Mesenchymal stem cell (in vitro differentiated cells and primary cell): Measurements from ENCODE around the gene SLC25A38.
A peak's percentile ranks its signal among the peaks of the same experiment; 100 is the strongest.

Experiments
- DNase-seq: peaks from one replicate; pipeline ENCODE4 v3.0.0-alpha.2; 2013
- H2AFZ ChIP-seq: one replicate; pipeline ENCODE4 v1.6.1; 2013; ENCODE audit warnings: low read depth, mild to moderate bottlenecking, control low read depth, inconsistent platforms, low read length, moderate library complexity
- H2AK5ac ChIP-seq: 2 replicates; pipeline ENCODE4 v1.6.1; 2013; ENCODE audit warnings: low read length, moderate library complexity, mild to moderate bottlenecking, inconsistent platforms; ENCODE audit not compliant: severe bottlenecking
- H2BK120ac ChIP-seq: one replicate; pipeline ENCODE4 v1.6.1; 2013; ENCODE audit warnings: low read depth, mild to moderate bottlenecking, inconsistent platforms, low read length, moderate library complexity
- H2BK12ac ChIP-seq, 2 experiments: one replicate each; pipeline ENCODE4 v1.6.1; 2013; ENCODE audit warnings: inconsistent platforms in 2 of 2, low read length in 2 of 2, mild to moderate bottlenecking in 2 of 2, moderate library complexity in 2 of 2, control low read depth in 1 of 2
- H2BK15ac ChIP-seq: one replicate; pipeline ENCODE4 v1.6.1; 2013; ENCODE audit warnings: mild to moderate bottlenecking, low read depth, inconsistent platforms; ENCODE audit not compliant: poor library complexity, severe bottlenecking
- H2BK5ac ChIP-seq: 2 replicates; pipeline ENCODE4 v1.6.1; 2013; ENCODE audit warnings: low read depth, mild to moderate bottlenecking, low read length, control low read depth, inconsistent platforms; ENCODE audit not compliant: poor library complexity, severe bottlenecking
- H3K14ac ChIP-seq, 2 experiments: one replicate each; pipeline ENCODE4 v1.6.1; 2013; ENCODE audit warnings: inconsistent platforms in 2 of 2, low read length in 2 of 2, control low read depth in 1 of 2, mild to moderate bottlenecking in 1 of 2, moderate library complexity in 1 of 2
- H3K18ac ChIP-seq, 2 experiments: one replicate each; pipeline ENCODE4 v1.6.1; 2013; ENCODE audit warnings: inconsistent platforms in 2 of 2, low read length in 2 of 2, control low read depth in 1 of 2, low read depth in 1 of 2, mild to moderate bottlenecking in 1 of 2
- H3K23ac ChIP-seq, 2 experiments: one replicate each; pipeline ENCODE4 v1.6.1; 2013; ENCODE audit warnings: inconsistent platforms in 2 of 2, low read length in 2 of 2, mild to moderate bottlenecking in 2 of 2, moderate library complexity in 2 of 2, control low read depth in 1 of 2
- H3K27ac ChIP-seq: 2 replicates; pipeline ENCODE4 v1.5.1; 2013; ENCODE audit warnings: mild to moderate bottlenecking, moderate library complexity, low read length, control low read depth, inconsistent platforms; ENCODE audit not compliant: poor library complexity, severe bottlenecking
- H3K27me3 ChIP-seq, 2 experiments: 2 replicates each; pipeline versions ENCODE4 v1.6.1 to v1.7.0; 2013; ENCODE audit warnings: low read length in 2 of 2, mild to moderate bottlenecking in 2 of 2, moderate library complexity in 2 of 2, control low read depth in 1 of 2, inconsistent platforms in 1 of 2; ENCODE audit not compliant: control insufficient read depth in 1 of 2, insufficient read depth in 1 of 2
- H3K36me3 ChIP-seq, 2 experiments: 2 replicates each; pipeline versions ENCODE4 v1.6.1 to v1.7.0; 2013; ENCODE audit warnings: low read length in 2 of 2, control low read depth in 1 of 2, inconsistent platforms in 1 of 2, low read depth in 1 of 2, mild to moderate bottlenecking in 1 of 2; ENCODE audit not compliant: insufficient read depth in 2 of 2, control insufficient read depth in 1 of 2
- H3K4ac ChIP-seq, 2 experiments: one replicate each; pipeline ENCODE4 v1.6.1; 2013; ENCODE audit warnings: inconsistent platforms in 2 of 2, low read length in 2 of 2, mild to moderate bottlenecking in 2 of 2, moderate library complexity in 2 of 2, control low read depth in 1 of 2, low read depth in 1 of 2
- H3K4me1 ChIP-seq: 2 replicates; pipeline ENCODE4 v1.6.1; 2013; ENCODE audit warnings: low read depth, low read length, control low read depth; ENCODE audit not compliant: control insufficient read depth, insufficient read depth
- H3K4me2 ChIP-seq: 2 replicates; pipeline ENCODE4 v1.6.1; 2013; ENCODE audit warnings: low read length, mild to moderate bottlenecking, inconsistent platforms; ENCODE audit not compliant: poor library complexity, severe bottlenecking
- H3K4me3 ChIP-seq, 2 experiments: 2 replicates each; pipeline versions ENCODE4 v1.5.1 to v1.7.0; 2013; ENCODE audit warnings: low read length in 2 of 2, mild to moderate bottlenecking in 2 of 2, control low read depth in 1 of 2, low read depth in 1 of 2; ENCODE audit not compliant: insufficient read depth in 1 of 2
- H3K79me1 ChIP-seq: replicated peaks from 2 replicates; pipeline ENCODE4 v1.6.1; 2013; ENCODE audit warnings: mild to moderate bottlenecking, control low read depth, low read length, inconsistent platforms; ENCODE audit not compliant: poor library complexity, severe bottlenecking
- H3K9ac ChIP-seq: 2 replicates; pipeline ENCODE4 v1.7.0; 2013; ENCODE audit warnings: mild to moderate bottlenecking, low read length, moderate library complexity
- H3K9me3 ChIP-seq: 2 replicates; pipeline ENCODE4 v1.7.0; 2013; ENCODE audit warnings: mild to moderate bottlenecking, low read length; ENCODE audit not compliant: control insufficient read depth
- H4K8ac ChIP-seq: one replicate; pipeline ENCODE4 v1.6.1; 2013; ENCODE audit warnings: inconsistent platforms, mild to moderate bottlenecking, low read length, moderate library complexity
- H4K91ac ChIP-seq: one replicate; pipeline ENCODE4 v1.6.1; 2013; ENCODE audit warnings: mild to moderate bottlenecking, low read length, inconsistent platforms
- WGBS: methylation state at CpG from one replicate; pipeline ENCODE4 v1.1.7; 2013; ENCODE audit warnings: mixed read lengths; 5-methylcytosine and 5-hydroxymethylcytosine counted together

Gene SLC25A38

DNA sequence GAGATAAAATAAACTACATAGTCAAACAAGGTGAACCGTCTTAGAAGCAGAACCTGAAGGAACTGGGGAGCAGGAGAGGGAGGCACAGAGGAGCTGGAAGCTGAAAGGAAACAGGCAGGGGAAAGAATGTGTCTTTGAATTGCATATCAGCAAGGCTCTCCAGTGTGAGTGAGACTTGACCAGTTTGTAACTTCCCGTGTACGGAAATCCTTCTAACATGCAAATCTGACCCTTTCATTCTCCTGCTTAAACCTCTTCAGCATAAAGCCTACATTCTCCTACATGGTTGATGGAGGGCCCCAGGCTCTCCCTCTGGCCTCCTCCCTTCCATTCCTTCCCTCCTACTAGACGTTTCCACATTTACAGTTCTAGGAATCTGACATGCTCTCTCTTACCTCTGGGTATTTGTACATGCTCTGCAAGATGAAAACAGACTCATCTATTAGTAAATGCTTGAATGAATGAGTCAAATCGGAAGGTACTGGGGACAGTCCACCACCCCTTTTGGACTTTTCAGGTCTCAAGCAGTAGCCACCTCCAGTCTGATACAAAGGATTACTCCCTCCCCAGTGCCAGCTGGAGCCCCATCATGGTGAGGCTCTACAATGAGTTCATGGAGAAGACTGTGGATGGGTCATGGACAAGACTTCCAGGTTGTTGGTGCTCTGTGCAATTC, 6.1 kb upstream of the SLC25A38 start:
- Histone ChIP-seq H3K4me2 (no peak overlapping the region), H3K9me3 (no peaks in the 10 kb centered on the region), H3K4me1 (no peaks in the 10 kb centered on the region), H2BK120ac (no peak overlapping the region), H3K79me1 (no peaks in the 10 kb centered on the region), H2AK5ac (no peak overlapping the region), H3K23ac (no peak overlapping the region), H3K18ac (no peak overlapping the region), H4K91ac (no peak overlapping the region), H3K36me3 (no peaks in the 10 kb centered on the region), H3K27ac (no peak overlapping the region), H3K14ac (no peak overlapping the region), H2BK15ac (no peak overlapping the region), H3K27me3 (peaks cover 0 to 11% of the 10 kb centered on the region in 2 experiments), H2BK5ac (no peak overlapping the region), H2AFZ (no peak overlapping the region), H3K4ac (no peak overlapping the region), H3K9ac (no peak overlapping the region), H3K4me3 (no peak overlapping the region), H4K8ac (peak overlapping the region; percentile 47), H2BK12ac (no peak overlapping the region)
- 63% methylated on average over 5 of the region's 5 CpGs for WGBS
- DNase-seq: no peak

DNA sequence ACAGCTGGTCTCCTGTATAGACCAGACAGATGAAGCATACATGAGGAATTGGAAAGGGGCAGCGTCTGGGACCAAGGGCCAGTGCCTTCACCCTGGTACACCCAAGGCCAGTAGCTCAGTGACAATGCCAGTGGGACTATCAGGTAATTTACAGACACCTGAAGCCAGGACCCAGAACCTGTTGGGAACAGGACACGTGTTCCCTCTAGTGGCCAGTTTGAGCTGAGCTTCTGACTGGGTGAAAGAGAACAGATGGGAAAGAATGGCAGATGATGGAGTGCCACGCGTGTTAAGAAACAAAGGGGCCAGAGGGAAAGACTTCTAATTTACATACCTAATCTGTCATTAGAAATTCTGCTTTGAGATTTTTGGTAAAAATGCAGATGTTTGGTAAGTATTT, 5.1 kb upstream of the SLC25A38 start:
- no peak overlapping the region for H3K23ac ChIP-seq
- no peak overlapping the region for H3K27ac ChIP-seq
- H3K18ac ChIP-seq: no peak overlapping the region
- H3K14ac ChIP-seq: no peak overlapping the region
- WGBS: 4% methylated on average over 2 of the region's 4 CpGs
- no peak overlapping the region for H3K4me2 ChIP-seq
- H3K79me1 ChIP-seq: no peaks in the 10 kb centered on the region
- peaks cover 0 to 11% of the 10 kb centered on the region in 2 experiments for H3K27me3 ChIP-seq
- no peak overlapping the region for H3K9ac ChIP-seq
- no peak overlapping the region for H2BK15ac ChIP-seq
- no peak overlapping the region for H4K8ac ChIP-seq
- no peak overlapping the region for H2BK120ac ChIP-seq
- no peak overlapping the region for H2BK12ac ChIP-seq
- H3K9me3 ChIP-seq: no peaks in the 10 kb centered on the region
- H3K36me3 ChIP-seq: no peaks in the 10 kb centered on the region
- no peak overlapping the region for H4K91ac ChIP-seq
- H2AK5ac ChIP-seq: no peak overlapping the region
- DNase-seq: peak; percentile 29
- H3K4me3 ChIP-seq: no peak overlapping the region
- no peak overlapping the region for H2AFZ ChIP-seq
- H2BK5ac ChIP-seq: no peak overlapping the region
- peaks cover 1% of the 10 kb centered on the region for H3K4me1 ChIP-seq
- no peak overlapping the region for H3K4ac ChIP-seq

DNA sequence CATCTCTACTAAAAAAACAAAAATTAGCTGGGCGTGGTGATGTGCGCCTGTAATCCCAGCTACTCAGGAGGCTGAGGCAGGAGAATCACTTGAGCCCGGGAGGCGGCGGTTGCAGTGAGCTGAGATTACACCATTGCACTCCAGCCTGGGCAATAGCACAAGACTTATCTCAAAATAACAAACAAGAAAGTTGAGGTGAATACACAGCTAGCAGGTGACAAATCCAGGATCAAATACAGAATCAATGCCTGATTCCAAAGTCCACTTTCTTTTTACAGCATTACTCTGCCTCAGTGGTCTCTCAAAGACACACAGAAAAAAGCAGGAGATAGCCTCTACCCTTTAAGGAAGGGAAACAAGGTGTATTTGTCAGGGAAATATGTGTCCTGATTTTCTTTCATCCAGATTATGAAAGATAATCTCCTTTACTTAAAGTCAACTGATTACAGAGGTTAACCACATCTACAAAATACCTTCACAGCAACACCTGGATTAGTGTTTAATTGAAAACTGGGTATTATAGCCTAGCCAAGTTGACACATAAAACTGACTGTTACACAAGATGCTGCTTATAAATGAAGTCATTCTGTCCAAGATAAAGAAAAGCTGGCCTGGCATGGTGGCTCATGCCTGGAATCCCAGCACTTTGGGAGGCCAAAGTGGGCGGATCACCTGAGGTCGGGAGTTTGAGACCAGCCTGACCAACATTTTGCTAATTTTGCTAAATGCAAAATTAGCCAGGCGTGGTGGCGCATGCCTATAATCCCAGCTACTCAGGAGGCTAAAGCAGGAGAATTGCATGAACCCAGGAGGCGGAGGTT, 4.0 kb upstream of the SLC25A38 start:
- 93% methylated on average over 10 of the region's 10 CpGs for WGBS
- H3K27ac ChIP-seq: no peak overlapping the region
- no peak overlapping the region for H2AK5ac ChIP-seq
- H3K14ac ChIP-seq: no peak overlapping the region
- H3K27me3 ChIP-seq: peaks cover 0 to 11% of the 10 kb centered on the region in 2 experiments
- no peak overlapping the region for H2AFZ ChIP-seq
- no peak overlapping the region for H3K4me2 ChIP-seq
- no peak overlapping the region for H3K23ac ChIP-seq
- no peaks in the 10 kb centered on the region for H3K79me1 ChIP-seq
- H2BK12ac ChIP-seq: no peak overlapping the region
- H3K18ac ChIP-seq: no peak overlapping the region
- H4K8ac ChIP-seq: no peak overlapping the region
- no peaks in the 10 kb centered on the region for H3K9me3 ChIP-seq
- H2BK5ac ChIP-seq: no peak overlapping the region
- H3K36me3 ChIP-seq: no peaks in the 10 kb centered on the region
- no peak overlapping the region for H3K9ac ChIP-seq
- H2BK15ac ChIP-seq: no peak overlapping the region
- H3K4ac ChIP-seq: no peak overlapping the region
- peaks cover 1% of the 10 kb centered on the region for H3K4me1 ChIP-seq
- H4K91ac ChIP-seq: no peak overlapping the region
- DNase-seq: no peak
- H2BK120ac ChIP-seq: no peak overlapping the region
- no peak overlapping the region for H3K4me3 ChIP-seq

DNA sequence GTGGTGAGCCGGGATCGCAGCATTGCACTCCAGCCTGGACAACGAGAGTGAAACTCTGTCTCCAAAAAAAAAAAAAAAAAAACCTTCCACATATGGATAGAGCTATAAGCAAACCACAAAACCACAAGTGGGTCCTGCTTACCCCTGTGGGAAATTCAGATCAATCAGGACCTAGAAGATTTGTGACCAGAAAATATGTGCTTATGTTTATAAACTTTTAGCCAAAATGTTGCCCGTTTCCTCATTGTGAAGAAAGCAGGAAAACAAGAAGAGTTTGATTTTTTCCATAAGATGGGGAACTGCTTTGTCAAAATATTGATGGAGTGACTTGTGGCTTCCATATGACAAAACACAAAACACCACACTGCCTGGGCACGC, 3.4 kb upstream of the SLC25A38 start:
- peaks cover 3% of the 10 kb centered on the region for H3K4me1 ChIP-seq
- H3K79me1 ChIP-seq: no peaks in the 10 kb centered on the region
- no peak overlapping the region for H3K4ac ChIP-seq
- no peak overlapping the region for H4K91ac ChIP-seq
- no peak overlapping the region for H3K27ac ChIP-seq
- no peak overlapping the region for H2AFZ ChIP-seq
- H2BK120ac ChIP-seq: no peak overlapping the region
- no peak overlapping the region for H2BK5ac ChIP-seq
- no peaks in the 10 kb centered on the region for H3K9me3 ChIP-seq
- 95% methylated on average over 5 of the region's 5 CpGs for WGBS
- no peak overlapping the region for H2AK5ac ChIP-seq
- no peak overlapping the region for H3K14ac ChIP-seq
- no peak for DNase-seq
- H3K4me3 ChIP-seq: no peak overlapping the region
- H2BK12ac ChIP-seq: no peak overlapping the region
- H3K18ac ChIP-seq: no peak overlapping the region
- H3K27me3 ChIP-seq: peaks cover 0 to 9% of the 10 kb centered on the region in 2 experiments
- no peak overlapping the region for H3K4me2 ChIP-seq
- H3K36me3 ChIP-seq: no peaks in the 10 kb centered on the region
- H4K8ac ChIP-seq: no peak overlapping the region
- H3K23ac ChIP-seq: no peak overlapping the region
- H3K9ac ChIP-seq: no peak overlapping the region
- H2BK15ac ChIP-seq: no peak overlapping the region
